ENCODE results near the gene COL4A3. TPM values are rescaled to one million over a fixed set of nuclear protein-coding genes. Genes with fewer than 3 reads are reported as not detected.
A peak's percentile ranks its signal among the peaks of the same experiment; 100 is the strongest.

Gene COL4A3
- total and polyA plus RNA-seq, 9 of the 15 experiments (the other 6 are each of a cell fraction or from before 2014, with no cell fraction given): not detected

DNA sequence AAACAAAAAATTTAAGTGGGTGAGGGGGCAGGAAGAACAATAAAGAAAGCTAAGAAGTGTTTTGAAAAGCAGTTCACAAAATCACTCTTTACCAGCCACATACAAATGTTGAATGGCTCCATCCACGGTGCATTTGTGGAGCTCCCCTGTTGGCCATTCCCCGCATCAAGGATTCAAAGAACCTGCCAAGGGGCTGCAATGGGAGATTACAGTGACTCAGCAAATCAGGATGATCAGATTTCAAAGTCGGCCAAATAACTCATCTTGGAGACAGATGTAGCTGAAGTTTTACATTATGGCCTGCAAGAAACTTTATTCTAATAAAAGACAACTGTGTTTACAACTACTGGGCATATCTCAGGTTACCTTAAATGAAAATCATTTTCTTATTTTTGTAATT lies 26.9 kb downstream of the COL4A3 start (continued):
- TF ChIP-seq NFE2L1 (tag; IDR thresholded peaks at IDR 0.05; ENCODE audit: borderline replicate concordance, low read depth): peak; percentile 69
- TF ChIP-seq DMBX1 (CRISPR knock-in tag; IDR thresholded peaks at IDR 0.05; ENCODE audit: borderline replicate concordance): no peak
- TF ChIP-seq ZNF282 (CRISPR knock-in tag; IDR thresholded peaks at IDR 0.05): no peak
- peak; percentile 78 for TF ChIP-seq MAFF (IDR thresholded peaks at IDR 0.05; ENCODE audit: low read length)
- TF ChIP-seq, protein P1, sequence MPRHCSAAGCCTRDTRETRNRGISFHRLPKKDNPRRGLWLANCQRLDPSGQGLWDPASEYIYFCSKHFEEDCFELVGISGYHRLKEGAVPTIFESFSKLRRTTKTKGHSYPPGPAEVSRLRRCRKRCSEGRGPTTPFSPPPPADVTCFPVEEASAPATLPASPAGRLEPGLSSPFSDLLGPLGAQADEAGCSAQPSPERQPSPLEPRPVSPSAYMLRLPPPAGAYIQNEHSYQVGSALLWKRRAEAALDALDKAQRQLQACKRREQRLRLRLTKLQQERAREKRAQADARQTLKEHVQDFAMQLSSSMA (CRISPR knock-in tag; IDR thresholded peaks at IDR 0.05): no peak
- no peak for TF ChIP-seq HMG20B (CRISPR knock-in tag; IDR thresholded peaks at IDR 0.05)
- no peak for TF ChIP-seq SIN3A (IDR thresholded peaks at IDR 0.05; ENCODE audit: borderline replicate concordance in 2 of 2, control insufficient read depth in 1 of 2, low read depth in 2 of 2, low read length in 2 of 2)
- no peak for TF ChIP-seq XRCC3 (IDR thresholded peaks at IDR 0.05)
- TF ChIP-seq MAFG (tag; conservative IDR thresholded peaks at IDR 0.05): peak; percentile 82
- TF ChIP-seq ZNF316 (IDR thresholded peaks at IDR 0.05): peak; percentile 69
- TF ChIP-seq, protein P2, sequence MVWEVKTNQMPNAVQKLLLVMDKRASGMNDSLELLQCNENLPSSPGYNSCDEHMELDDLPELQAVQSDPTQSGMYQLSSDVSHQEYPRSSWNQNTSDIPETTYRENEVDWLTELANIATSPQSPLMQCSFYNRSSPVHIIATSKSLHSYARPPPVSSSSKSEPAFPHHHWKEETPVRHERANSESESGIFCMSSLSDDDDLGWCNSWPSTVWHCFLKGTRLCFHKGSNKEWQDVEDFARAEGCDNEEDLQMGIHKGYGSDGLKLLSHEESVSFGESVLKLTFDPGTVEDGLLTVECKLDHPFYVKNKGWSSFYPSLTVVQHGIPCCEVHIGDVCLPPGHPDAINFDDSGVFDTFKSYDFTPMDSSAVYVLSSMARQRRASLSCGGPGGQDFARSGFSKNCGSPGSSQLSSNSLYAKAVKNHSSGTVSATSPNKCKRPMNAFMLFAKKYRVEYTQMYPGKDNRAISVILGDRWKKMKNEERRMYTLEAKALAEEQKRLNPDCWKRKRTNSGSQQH (CRISPR knock-in tag; IDR thresholded peaks at IDR 0.05): no peak
- TF ChIP-seq, protein P3, sequence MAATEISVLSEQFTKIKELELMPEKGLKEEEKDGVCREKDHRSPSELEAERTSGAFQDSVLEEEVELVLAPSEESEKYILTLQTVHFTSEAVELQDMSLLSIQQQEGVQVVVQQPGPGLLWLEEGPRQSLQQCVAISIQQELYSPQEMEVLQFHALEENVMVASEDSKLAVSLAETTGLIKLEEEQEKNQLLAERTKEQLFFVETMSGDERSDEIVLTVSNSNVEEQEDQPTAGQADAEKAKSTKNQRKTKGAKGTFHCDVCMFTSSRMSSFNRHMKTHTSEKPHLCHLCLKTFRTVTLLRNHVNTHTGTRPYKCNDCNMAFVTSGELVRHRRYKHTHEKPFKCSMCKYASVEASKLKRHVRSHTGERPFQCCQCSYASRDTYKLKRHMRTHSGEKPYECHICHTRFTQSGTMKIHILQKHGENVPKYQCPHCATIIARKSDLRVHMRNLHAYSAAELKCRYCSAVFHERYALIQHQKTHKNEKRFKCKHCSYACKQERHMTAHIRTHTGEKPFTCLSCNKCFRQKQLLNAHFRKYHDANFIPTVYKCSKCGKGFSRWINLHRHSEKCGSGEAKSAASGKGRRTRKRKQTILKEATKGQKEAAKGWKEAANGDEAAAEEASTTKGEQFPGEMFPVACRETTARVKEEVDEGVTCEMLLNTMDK (IDR thresholded peaks at IDR 0.05; ENCODE audit: borderline replicate concordance, insufficient read depth, low read depth, low read length, poor library complexity, severe bottlenecking): no peak
- TF ChIP-seq PHF20 (IDR thresholded peaks at IDR 0.05; ENCODE audit: partially characterized antibody): no peak

All from K562 (cell line).